Measurements from ENCODE around the gene ANKK1. TPM values are rescaled to one million over a fixed set of nuclear protein-coding genes. Genes with fewer than 3 reads are reported as not detected.

Gene ANKK1, protein sequence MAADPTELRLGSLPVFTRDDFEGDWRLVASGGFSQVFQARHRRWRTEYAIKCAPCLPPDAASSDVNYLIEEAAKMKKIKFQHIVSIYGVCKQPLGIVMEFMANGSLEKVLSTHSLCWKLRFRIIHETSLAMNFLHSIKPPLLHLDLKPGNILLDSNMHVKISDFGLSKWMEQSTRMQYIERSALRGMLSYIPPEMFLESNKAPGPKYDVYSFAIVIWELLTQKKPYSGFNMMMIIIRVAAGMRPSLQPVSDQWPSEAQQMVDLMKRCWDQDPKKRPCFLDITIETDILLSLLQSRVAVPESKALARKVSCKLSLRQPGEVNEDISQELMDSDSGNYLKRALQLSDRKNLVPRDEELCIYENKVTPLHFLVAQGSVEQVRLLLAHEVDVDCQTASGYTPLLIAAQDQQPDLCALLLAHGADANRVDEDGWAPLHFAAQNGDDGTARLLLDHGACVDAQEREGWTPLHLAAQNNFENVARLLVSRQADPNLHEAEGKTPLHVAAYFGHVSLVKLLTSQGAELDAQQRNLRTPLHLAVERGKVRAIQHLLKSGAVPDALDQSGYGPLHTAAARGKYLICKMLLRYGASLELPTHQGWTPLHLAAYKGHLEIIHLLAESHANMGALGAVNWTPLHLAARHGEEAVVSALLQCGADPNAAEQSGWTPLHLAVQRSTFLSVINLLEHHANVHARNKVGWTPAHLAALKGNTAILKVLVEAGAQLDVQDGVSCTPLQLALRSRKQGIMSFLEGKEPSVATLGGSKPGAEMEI
- not detected in 2 replicates for total RNA-seq (2014; rRNA removed; shearing (Covaris generic))
- polyA plus RNA-seq (2015; cell fraction: cytosol; rRNA removed), result not detected in 2 replicates
- not detected in 2 replicates for polyA plus RNA-seq (2015; cell fraction: nucleus; rRNA removed)

DNA sequence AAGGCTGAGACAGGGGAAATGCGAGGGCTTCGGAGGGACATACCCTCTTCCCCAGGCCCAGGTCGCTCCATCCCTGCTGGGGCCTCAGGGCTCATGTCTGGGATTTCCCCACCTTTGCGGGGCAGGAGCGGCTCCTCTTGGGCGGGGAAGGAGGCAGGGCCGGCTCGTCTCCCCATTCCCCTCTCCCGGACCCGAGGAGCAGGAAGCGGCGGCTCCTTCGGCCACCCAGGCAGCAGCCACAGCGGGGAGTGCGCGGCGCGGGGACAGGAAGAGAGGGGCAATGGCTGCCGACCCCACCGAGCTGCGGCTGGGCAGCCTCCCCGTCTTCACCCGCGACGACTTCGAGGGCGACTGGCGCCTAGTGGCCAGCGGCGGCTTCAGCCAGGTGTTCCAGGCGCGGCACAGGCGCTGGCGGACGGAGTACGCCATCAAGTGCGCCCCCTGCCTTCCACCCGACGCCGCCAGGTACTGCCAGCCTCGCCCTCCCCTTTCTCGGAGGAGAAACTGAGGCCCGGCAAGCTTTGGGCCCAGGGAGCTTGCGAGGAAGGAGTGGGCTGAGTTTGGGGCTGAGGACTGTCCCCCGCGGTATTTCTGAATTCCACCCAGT is at the start of gene ANKK1:
Gene ANKK1 (plus strand): TSS at position 175 of the 607 bp plus-strand sequence. CDS start 106 bp downstream, at position 281.
- no peak for DNase-seq (ENCODE audit: low read depth, low spot score)
- in situ Hi-C loops (cut with HindIII; ENCODE audit: low pct_unique_long_range_greater_than_20kb, low sequenced_read_pairs), result no loop called here

DNA sequence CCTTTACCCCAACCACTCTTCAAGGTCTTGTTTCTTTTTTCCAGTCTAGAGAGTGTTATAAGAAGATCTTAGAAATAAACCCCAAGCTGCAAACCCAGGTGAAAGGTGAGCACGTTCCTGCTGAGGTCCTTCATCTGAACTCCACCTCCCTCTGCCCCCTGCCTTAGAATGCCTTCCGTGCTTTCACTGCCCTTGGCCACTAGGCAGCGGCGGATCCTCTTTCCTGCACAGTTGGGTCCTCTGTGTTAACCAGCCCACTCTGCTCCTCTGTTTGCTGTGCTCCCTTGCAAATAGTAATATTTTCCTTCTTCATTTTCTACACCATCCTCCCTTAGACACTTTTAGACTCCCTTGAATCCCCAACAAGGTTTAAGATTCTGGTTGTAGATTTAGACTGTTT is 48.8 kb upstream of the ANKK1 start:
- no peak for DNase-seq (ENCODE audit: low read depth, low spot score)
- in situ Hi-C loops (cut with HindIII; ENCODE audit: low pct_unique_long_range_greater_than_20kb, low sequenced_read_pairs), result no loop called here

DNA sequence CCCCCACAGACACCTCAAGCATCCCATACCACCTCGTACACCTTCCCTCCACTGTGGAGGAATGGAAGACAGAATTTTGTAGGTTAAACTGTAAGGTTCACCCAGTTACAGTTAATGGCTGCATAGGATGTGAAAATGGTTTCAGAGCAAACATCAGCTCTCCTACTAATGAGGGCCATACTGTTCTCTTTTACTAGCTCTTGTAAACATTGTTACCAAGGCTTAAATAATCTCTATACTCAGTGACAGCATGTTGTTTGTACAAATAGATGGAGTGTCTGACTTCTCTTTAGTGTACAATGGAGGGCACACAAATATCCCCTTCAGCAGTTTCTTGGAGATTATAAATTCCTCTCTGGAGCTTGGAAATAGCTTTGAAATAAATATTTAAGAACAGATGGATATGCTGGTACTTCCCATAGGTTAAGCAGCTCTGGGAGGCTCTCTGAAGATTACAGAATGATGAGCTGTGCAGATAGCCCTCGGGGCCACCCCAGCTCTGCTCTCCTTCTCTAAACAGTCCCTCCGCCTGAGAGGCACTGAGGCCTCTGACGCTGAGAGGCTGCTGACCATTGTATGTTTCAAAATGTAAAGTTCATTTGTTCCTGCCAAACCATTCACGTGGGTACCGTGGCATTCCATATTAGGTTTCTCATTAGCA is 47.5 kb upstream of the ANKK1 start:
- in situ Hi-C loops (cut with HindIII; ENCODE audit: low pct_unique_long_range_greater_than_20kb, low sequenced_read_pairs), result no loop called here
- DNase-seq (ENCODE audit: low read depth, low spot score), result no peak

DNA sequence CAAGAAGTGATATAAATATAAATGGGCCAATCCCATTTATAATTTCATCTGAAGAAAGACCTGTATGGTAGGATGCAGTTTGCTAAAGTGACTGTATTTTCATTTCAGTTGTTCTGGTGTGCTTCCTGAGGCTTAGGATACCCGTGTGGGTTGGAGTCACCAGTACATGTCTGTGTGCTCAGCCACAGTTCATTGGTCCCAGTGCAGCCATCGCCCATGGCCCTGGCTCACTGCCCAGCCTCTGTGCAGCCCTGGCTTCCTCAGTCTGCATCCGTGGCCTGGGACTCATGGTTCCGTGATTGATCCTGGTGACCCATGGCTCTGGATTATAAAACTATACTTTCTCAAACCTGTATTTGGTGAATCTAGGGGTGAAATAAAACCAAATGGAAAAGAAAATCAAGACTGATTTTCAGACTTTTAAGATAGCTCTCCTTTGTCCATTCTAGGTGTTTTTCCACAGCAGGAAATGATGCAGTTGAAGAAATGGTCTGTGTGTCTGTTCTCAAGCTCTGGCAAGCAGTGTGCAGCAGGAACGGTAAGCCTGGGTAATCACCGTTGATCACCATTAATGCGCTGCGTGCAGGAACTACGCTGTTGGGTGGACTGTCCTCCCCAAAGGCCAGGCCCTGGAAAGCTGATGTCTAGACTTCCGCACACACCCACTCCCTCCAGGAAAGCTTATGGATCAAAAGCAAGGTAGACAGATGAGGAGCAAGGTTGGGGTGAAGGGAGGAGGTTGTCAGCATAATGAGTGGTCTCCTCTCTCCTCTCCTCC is 46.0 kb upstream of the ANKK1 start:
- DNase-seq (ENCODE audit: low read depth, low spot score), result no peak
- in situ Hi-C loops (cut with HindIII; ENCODE audit: low pct_unique_long_range_greater_than_20kb, low sequenced_read_pairs), result no loop called here

DNA sequence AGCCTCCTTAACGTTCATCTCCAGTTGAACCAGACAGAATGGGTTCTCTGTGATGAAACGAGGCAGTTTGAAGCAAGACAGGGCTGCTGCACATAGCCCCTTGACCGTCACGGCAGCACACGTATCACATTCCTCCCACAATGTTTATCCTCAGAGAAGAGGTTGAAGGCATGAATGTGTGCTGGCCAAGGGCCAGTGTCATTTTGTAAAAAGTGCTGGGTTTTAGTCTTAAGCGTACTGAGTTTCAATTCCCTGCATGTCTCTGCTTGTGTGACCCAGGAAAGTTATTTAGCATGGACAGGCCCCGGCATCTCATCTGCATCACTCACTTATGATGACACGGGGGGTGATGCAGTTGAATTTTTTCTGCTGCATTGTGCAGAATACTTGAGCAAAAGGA is 41.6 kb upstream of the ANKK1 start:
- in situ Hi-C loops (cut with HindIII; ENCODE audit: low pct_unique_long_range_greater_than_20kb, low sequenced_read_pairs), result no loop called here
- DNase-seq (ENCODE audit: low read depth, low spot score), result no peak

DNA sequence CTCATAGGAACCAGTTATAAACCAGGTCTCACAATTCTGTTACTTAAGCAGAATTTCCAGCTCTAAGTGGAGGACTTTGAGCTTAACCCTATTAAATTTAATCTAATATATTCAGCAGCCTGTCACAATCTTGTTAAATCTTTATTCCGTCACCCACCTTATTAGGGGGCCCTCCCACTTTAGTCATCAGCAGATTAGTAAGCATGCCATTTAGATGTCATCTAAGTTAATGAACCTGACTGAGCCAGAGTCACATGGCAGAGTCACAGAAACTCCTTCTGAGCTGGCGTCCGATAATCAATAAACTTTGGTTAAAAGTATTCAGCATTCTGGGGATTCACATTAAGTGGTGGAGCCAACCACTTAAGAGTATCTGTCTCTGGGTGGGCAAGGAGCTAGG is 38.1 kb upstream of the ANKK1 start:
- no peak for DNase-seq (ENCODE audit: low read depth, low spot score)
- in situ Hi-C loops (cut with HindIII; ENCODE audit: low pct_unique_long_range_greater_than_20kb, low sequenced_read_pairs), result no loop called here

DNA sequence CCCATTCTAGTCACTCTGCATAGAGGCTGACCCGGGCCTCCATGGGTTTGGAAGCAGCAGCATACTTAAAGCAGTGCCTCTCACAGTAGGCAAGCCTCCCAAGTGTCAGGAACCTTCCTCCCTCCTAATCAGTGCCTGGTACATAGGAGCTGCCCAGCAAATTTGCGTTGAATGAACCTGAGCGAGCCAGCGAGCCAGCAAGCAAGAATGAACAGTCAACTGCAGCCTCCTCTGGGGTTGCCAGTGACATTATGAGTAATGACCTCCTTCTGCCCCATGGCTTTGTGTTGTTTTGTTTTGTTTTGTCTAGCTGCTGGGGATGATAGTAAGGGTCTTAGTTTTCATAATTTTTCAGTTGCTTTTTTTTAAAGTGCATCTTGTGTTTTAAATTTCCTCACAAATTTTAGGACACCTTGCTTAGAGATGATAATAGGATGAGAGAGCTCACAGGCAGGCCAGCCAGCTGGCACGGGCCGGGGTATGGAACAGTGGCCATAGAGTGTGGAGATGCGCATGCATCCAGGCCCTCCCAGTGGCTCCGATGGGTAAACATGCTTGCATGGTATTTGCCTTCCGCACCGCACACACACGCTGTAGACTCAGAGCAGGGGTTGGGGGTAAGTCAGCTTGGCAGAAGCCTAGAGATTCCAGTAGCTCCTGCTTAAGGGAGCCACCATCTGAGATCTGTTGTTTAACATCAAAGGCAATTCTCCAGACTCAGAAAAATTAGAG is 37.1 kb upstream of the ANKK1 start:
- in situ Hi-C loops (cut with HindIII; ENCODE audit: low pct_unique_long_range_greater_than_20kb, low sequenced_read_pairs), result no loop called here

DNA sequence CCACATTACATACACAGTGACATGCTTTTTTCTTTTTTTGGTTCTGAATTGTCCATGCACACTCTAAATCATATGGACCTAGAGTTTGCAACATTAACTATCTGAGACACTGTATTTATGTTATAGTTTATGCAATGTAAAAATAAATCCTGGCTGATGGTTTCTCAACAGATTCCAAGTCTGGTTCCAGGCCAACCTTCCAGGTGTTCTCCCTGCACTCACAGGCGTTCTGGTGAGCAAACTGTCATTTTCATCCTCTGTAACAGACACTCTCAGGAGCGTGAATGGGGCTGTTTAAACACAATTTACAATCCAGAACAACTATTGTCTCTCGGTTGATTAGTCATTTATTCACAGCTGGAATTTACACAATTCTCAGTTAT is 36.5 kb upstream of the ANKK1 start:
- in situ Hi-C loops (cut with HindIII; ENCODE audit: low pct_unique_long_range_greater_than_20kb, low sequenced_read_pairs), result no loop called here
- DNase-seq (ENCODE audit: low read depth, low spot score), result no peak

More for the DNA sequence above, 37.1 kb upstream of the ANKK1 start:
- no peak for DNase-seq (ENCODE audit: low read depth, low spot score)

DNA sequence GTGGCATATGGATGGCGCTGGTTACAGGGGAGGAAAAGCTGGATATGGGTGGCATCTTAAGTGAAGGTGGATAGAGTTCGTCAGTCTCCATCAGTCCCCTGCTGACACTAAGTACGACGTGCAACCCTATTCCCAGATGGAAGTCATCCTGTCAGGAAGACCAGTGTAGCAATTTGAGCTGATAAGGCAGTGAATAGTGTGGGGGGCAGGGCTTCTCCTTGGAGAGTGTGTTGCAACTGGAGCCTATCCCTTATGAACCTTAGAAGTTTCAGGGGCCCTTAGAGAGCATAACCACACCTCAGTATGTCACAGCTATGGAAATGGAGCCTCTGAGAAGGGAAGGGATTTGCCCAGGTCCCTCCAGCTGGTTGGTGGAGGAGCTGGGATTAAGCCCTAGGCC is 36.1 kb upstream of the ANKK1 start:
- in situ Hi-C loops (cut with HindIII; ENCODE audit: low pct_unique_long_range_greater_than_20kb, low sequenced_read_pairs), result no loop called here
- DNase-seq (ENCODE audit: low read depth, low spot score), result no peak

DNA sequence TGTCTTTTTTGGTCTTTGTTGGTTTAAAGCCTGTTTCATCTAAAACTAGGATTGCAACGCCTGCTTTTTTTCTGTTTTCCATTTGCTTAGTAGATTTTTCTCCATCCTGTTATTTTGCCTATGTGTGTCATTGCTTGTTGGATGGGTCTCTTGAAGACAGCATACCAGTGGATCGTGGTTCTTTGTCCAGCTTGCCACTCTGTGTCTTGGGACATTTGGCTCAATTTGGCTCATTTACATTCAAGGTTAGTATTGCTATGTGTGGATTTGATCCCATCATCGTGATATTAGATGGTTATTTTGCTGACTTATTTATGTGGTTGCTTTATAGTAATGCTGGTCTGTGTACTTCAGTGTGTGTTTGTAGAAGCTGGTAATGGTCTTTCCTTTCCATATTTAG is 31.4 kb upstream of the ANKK1 start:
- in situ Hi-C loops (cut with HindIII; ENCODE audit: low pct_unique_long_range_greater_than_20kb, low sequenced_read_pairs), result no loop called here
- DNase-seq (ENCODE audit: low read depth, low spot score), result no peak

DNA sequence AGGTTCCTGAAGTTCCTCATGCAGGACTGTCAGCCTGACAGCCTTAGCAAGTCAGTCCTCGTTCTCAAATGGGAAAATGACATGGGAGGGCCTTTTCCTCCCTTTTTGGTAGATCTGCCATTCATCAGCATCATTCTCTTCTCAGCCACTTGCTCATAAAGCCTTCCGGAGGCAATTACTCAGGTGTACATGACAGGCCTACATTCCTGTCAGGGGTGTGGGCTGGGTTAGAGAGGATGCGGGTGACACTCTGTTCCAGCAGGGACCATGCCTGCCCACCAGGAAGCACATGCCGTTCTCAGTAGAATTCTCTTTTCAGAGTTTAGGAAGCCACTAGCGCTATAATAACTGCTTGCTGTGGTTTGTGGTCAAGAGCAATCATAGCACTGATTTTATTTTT is 24.2 kb upstream of the ANKK1 start:
- in situ Hi-C loops (cut with HindIII; ENCODE audit: low pct_unique_long_range_greater_than_20kb, low sequenced_read_pairs), result no loop called here
- DNase-seq (ENCODE audit: low read depth, low spot score), result no peak

DNA sequence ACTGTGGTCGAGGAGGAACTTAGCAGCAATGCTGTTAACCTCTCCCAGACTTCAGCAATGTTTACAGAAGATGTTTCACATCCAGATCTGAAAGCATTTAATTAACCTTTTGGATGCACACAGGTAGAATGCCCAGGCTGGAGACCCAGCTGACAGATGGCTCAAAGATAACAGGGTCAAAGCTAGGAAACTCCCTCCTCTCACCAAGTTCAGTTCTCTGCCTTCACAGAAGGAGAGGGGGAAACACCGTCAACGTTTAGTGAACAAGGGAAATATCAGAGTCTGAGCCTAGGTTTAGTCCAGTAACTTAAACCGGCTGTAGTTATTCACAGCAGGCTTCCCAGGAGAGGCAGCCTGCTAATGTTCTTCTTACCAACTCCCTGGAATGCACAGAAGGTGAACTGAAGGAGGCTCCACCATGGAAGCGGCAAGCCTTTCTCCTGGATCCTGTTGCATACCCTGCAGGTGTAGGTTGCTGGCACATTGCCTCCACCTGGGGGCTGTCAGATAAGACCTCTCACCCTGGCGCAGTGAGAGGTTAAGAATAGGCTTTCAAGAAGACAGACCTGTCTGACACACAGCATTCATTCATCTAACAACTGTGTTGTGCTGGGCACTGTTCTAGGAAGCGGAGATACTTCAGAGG is 23.5 kb upstream of the ANKK1 start:
- in situ Hi-C loops (cut with HindIII; ENCODE audit: low pct_unique_long_range_greater_than_20kb, low sequenced_read_pairs), result no loop called here
- no peak for DNase-seq (ENCODE audit: low read depth, low spot score)

DNA sequence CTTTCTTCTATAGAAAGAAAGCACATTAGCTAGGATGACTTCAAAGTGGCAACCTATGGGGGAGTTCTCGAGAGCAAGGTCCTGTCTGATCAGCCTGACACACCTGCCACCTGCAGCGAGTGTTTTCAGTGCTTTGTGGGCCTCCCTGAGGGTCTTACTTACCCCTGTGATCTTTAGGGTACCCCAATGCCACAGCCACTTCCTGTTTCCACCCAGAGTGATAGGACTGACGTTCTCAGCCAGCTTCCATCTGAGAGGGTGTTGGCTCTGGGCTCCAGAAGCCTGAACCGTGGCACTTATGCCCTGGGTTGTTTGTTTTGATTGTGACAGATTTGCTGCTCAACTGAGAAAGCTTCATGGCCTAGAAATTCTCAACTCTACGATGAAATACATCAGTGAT is 21.7 kb upstream of the ANKK1 start:
- DNase-seq (ENCODE audit: low read depth, low spot score), result no peak
- in situ Hi-C loops (cut with HindIII; ENCODE audit: low pct_unique_long_range_greater_than_20kb, low sequenced_read_pairs), result no loop called here

DNA sequence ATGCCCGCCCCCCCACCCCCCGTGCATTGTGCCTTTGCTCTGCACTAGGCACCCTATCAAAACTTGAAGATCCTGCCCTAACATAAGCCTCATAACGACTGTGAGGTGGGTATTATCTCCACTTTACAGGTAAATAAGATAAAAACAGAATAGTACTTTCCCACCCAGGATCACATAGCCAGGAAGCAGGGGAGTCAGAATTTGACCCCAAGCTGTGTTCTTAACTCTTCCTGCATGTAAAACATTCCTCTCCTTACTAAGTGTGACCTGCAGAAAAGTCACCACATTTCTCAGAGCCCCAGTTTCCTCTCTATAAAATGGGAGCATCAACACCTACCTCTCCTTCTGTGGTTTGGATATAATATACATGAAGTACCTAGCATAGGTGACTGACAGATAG is 18.2 kb upstream of the ANKK1 start:
- no peak for DNase-seq (ENCODE audit: low read depth, low spot score)
- in situ Hi-C loops (cut with HindIII; ENCODE audit: low pct_unique_long_range_greater_than_20kb, low sequenced_read_pairs), result no loop called here

DNA sequence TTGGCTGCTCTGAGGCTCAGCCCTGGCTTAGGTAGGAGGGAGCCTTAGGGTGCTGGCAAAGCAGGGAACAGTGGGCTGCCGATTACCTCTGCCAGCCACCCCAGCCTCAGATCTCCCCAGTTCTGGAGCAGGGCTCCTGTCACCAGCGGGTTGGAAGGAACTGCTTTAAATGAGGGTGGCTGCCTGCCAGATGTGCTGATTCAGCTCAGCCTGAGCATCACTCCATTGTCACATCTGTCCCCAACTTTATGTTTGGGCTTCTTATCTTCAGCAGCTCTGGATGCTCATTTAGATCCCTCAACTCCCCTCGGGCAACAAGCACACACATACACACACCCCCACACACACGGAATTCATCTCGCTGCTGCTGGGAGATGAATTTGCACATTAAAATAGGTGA is 16.9 kb upstream of the ANKK1 start:
- in situ Hi-C loops (cut with HindIII; ENCODE audit: low pct_unique_long_range_greater_than_20kb, low sequenced_read_pairs), result no loop called here

DNA sequence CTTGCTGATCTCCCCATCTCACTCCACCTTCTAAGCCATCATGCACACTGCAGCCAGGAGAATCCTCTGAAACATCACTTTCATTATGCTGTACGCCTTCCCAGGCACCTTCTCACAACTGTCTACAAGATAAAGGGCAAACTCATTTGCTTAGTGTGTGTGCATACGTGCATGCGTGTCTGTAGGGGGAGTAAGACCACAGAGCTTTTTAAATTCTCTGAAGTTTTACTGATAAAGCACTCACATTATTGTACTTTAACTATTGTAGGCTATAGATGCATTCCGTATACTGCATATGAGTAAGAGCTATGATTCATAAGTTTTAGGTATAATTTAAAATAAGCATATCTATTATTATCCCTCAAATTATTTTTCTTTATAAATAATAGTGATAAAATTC is 15.3 kb upstream of the ANKK1 start:
- DNase-seq (ENCODE audit: low read depth, low spot score), result no peak
- in situ Hi-C loops (cut with HindIII; ENCODE audit: low pct_unique_long_range_greater_than_20kb, low sequenced_read_pairs), result no loop called here

More for the DNA sequence above, 16.9 kb upstream of the ANKK1 start:
- DNase-seq (ENCODE audit: low read depth, low spot score), result no peak

All from SK-MEL-5 (cell line).